ENCODE results near the gene IGFN1.
"Not testable (repeated sequence)": the region's sequence is repeated elsewhere in the genome, so short reads cannot be mapped to it uniquely, and the experiment has no call there.

IGFN1 gene

DNA sequence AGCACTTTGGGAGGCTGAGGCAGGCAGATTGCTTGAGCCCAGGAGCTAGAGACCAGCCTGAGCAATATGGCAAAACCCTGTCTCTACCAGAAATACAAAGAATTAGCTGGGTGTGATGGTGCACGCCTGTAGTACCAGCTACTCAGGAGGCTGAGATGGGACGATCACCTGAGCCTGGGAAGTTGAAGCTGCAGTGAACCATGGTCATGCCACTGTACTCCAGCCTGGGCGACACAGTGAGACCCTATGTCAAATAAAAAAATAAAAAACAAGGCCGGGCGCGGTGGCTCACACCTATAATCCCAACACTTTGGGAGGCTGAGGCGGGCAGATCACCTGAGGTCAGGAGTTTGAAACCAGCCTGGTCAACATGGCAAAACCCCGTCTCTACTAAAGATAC lies 27.6 kb upstream of the IGFN1 start:
- in situ Hi-C loops (cut with HindIII; ENCODE audit: low sequenced_read_pairs): not testable (repeated sequence)

DNA sequence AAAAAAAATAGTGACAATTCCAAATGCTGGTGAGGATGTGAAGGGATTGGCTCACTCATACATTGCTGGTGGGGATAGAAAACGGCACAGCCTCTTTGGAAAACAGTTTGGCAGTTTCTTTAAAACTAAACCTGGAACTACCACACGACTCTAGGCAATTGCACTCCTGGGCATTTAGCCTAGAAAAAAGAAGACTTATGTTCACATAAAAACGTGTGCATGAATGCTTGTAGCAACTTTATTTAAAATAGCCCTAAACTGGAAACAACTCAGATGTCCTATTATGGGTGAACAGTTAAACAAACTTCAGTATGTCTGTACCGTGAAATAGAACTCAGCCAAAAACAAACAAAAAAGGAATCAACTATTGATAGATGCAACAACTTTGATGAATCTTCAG lies 26.9 kb upstream of the IGFN1 start:
- in situ Hi-C loops (cut with HindIII; ENCODE audit: low sequenced_read_pairs): no loop called here

DNA sequence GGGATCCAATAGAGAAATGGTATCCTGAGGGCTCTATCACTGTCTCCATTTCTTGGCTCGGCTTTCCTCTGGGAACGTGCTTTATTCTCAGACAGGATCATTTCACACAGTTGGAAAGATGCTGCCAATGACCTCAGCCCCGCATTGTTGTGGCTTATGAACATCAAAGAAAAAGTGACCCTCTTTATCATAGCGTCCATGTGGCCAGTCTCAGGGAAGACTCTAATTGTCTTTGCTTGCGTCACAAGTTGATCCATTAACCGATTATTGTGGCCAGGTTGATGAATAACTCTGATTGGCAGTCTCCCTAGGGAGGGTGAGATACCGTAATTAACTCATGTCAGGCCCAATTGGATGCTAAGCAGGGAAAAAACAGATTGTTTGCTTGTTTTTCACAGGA lies 26.0 kb upstream of the IGFN1 start:
- in situ Hi-C loops (cut with HindIII; ENCODE audit: low sequenced_read_pairs): no loop called here

DNA sequence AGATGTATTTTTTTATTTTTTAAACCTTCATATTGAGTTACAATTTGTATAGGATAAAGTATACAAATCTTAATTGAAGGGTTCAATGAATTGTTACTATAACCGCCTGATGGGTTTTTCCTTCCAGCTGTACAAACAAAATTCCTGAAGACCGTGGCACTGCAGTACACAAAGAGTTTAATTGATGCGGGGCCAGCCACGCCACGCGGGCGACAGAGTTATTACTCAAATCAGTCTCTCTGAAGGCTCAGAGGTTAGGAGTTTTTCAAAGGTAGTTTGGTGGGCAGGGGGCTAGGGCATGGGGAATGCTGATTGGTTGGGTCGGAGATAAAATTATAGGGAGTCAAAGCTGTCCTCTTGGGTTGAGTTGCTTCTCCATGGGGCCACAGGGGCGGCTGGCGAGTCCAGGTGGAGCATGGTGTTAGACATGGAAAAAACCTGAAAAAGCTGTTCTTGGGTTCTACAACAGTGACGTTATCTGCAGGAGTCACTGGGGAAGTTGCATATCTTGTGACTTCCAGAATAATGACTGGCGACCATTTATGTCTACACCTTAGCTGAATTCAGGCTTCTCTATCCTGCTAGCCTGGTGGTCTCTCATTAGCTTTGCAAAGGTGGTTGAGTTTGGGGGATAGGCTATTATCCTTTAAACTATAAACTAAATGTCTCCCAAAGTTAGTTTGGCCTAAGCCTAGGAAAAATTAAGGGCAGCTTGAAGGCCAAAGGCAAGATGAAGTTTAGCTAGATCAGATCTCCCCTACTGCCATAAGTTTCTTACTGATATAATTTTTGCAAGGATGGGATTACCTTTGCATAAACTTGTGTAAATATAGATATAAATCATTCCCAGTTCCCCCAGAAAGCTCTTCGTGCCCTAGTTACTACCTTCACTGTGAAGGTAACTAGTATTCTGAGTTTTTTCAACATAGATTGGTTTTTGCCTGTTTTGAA lies 23.3 kb upstream of the IGFN1 start:
- in situ Hi-C loops (cut with HindIII; ENCODE audit: low sequenced_read_pairs): no loop called here

DNA sequence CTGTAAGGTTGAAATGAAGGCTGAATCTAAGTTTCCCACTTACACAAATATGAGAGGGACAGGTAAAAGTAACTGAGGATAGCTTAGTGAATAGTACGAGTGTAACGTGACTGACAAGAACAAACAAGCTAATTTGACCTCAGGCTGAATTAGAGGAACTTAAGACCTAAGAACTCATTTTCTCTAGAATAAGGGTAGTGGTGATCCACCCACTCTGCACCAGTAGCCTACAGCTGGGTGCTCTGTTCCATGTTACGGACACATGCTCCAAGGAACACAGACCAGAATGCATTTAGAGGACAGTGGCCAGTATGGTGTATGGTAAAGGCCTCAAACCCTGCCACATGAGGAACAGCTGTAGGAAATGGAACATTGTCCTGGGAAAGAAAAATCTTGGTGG lies 21.4 kb upstream of the IGFN1 start:
- in situ Hi-C loops (cut with HindIII; ENCODE audit: low sequenced_read_pairs): no loop called here

DNA sequence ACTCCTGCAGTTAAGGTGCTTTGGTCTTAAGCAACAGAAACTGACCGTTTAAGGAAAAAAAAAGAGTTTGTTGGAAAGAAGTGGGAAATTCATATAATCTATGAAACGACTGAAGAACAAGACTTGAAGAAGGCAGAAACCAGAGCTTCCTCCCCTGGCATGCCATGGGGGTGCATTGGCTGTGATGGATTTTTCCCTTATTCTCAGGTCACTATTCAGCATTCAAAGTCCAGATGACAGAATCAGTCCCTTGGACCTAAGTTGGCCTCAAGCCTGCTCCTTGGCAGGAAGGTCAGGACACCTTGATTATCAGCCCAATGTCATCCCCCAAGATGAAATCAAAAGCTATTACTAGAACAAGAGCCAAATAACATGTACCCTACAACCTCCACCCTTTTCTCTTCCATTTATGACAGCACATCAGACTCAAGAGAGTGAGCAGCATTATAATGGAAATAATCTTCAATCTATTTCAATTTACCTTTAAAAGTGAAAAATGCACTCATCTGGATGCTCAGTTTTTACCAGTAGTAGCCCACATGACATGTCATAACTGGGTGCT lies 20.6 kb upstream of the IGFN1 start:
- in situ Hi-C loops (cut with HindIII; ENCODE audit: low sequenced_read_pairs): no loop called here

DNA sequence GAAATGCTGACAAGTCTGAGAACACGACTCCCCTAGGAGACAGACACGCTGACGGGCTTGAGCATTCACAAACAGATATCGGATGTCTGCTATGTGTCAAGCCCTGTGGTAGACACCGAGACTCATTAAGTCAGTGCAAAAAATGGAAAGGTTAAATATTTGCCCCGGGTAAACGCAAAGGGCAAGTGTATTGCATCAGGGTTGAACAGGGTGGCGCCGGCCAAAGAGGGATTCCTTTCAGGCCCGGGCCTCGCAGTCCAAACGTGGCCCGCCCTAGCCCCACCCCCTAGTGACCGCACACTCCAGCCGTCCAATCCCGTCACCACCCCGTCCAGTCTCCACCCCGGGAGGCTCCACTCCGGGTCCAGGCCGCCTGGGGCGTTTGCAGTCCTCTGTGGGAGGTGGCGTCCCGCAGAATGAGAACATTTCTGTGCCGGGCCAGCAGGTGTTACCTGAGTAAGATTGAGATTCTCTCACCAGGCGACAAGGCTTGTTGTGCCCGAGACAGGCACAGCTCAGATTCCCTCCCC lies 20.0 kb upstream of the IGFN1 start:
- in situ Hi-C loops (cut with HindIII; ENCODE audit: low sequenced_read_pairs): no loop called here

DNA sequence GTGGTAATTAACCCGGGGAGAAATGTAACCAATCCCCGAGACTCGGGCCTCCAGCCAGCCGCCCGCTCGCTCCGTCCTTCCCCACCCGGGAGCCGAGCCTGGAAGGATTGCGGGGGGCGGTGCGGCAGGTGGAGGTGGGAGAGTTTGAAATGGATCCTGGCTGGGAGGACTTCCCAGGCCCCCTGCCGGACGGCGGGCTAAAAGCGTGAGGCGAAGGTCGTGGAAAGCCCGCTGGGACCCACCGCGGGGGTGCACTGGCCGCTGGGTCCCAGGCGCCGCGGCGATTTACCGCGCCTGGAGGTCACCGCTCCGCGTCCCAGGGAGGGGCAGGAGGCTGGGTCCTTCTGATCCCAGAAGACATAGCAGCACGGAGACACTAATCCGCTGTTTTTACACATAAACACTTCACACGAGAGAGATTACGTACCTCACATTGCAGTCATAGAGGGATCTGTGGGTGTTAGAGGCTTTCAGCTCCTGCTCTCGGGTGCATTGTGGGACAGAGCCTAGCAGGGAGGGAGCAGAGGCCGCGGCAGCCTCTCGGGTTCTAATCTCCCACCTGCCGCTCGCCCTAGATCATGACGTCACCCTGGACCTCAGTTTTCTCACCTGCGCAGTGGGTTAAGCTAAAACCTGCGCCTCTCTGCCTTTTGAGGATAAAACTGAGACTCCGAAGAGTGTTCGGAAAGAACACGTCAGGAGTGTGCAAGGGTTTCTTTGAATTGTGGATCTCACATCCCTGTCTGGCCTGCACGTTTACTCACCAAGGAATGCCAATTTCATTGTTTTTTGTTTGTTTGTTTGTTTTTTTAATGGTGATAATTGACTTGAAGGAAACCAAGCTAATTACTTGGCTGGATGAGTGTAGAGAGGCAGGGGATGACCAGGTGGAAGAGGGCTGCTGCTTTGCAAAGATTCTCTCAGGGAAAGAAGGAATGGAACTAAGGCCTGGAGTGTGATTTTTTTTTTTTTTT lies 19.3 kb upstream of the IGFN1 start:
- in situ Hi-C loops (cut with HindIII; ENCODE audit: low sequenced_read_pairs): no loop called here

DNA sequence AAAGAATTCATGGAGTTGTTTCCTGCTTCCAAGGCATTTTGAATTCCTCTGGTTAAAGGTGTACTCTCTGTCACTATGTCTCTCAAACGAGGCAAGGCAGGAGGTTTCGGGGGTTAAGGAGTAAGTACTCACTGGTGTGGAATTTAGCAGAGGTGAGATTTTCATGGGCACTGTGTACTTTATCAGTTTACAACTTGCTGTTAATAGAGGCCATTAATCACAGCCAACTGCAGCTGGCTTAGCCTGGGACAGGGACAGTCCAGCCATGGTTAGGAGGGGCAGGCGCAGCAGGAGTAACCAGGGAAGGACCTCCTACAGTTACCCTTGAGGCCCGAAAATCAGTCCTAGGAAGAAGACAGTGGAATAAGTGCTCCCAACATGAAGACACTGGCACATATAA lies 18.3 kb upstream of the IGFN1 start:
- in situ Hi-C loops (cut with HindIII; ENCODE audit: low sequenced_read_pairs): no loop called here

DNA sequence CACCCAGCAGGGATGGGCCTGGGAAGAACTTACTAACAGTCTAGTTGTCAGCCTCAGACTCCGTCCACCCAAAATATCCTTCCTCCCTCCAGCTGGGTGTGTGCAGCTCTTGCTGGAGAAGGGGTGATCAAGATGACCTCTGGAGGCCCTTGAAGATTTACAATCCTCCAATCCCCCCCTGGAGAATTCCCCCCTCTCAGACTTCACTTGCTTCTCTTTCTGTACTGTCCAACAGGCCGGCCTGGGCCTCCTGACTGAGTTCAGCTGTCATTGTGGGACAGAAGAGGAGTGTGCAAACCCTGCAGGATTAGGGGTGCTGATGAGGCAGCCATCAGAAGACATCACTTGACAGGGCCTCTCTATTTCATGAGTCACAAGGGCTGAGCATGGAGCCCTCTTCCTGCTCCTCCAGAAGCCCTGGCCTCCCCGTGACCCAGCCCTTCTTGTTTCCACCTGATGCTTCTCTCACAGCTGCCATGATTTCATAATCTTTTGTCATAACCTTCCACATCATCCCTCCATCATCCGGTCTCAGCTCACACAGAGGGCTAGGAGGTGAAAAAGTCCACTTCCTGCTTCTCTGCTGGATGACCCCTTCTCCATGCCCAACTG lies 17.5 kb upstream of the IGFN1 start:
- in situ Hi-C loops (cut with HindIII; ENCODE audit: low sequenced_read_pairs): no loop called here

DNA sequence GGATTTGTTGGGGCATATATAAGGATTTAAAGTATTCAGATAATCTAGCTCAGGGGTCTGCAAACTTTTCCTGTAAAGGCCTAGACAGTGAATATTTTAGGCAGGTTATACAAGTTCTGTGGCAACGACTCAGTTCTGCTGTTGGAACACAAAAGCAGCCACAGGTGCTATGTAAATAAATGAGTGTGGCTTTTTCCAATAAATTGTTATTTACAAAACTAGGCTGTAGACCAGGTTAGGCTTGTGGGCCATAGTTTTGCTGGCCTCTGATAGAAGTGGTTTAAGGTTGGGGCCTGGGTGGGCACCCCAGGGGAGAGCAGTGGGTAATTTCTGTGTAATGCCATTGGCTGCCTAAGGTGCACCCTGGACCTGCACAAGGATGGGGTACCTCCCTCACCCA lies 16.9 kb upstream of the IGFN1 start:
- in situ Hi-C loops (cut with HindIII; ENCODE audit: low sequenced_read_pairs): no loop called here

DNA sequence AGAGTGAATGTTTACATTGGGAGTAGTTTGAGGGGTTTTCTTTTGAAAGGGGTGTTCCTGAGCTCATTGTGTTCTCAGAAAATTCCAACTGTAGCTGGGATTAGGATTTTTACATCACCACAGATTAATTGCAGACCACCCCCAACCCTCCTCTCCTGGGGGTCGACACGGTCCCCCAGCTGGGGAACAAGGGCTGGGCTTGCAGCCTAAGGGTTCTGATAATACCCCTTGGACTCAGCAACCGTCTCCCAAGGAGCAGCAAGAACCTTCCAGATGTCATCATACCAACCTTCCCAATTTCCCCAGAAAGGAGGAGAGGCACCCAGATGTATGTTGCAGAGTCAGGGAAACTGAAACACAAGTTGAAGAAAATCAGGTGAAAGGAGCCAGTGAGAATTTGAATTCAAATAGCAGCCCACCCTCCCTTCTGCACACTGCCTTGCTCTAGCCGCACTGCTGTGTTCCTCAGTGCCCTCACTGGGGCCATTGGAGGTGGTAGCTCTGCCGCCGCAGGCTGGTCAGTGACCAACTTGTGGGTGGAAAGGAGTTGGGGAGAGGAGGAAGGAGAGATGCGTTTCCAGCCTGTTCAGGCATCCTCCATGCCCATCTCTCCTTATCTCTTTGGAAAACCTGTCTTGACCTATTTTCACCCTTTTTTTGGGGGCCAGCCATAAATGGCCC lies 14.7 kb upstream of the IGFN1 start:
- in situ Hi-C loops (cut with HindIII; ENCODE audit: low sequenced_read_pairs): no loop called here

DNA sequence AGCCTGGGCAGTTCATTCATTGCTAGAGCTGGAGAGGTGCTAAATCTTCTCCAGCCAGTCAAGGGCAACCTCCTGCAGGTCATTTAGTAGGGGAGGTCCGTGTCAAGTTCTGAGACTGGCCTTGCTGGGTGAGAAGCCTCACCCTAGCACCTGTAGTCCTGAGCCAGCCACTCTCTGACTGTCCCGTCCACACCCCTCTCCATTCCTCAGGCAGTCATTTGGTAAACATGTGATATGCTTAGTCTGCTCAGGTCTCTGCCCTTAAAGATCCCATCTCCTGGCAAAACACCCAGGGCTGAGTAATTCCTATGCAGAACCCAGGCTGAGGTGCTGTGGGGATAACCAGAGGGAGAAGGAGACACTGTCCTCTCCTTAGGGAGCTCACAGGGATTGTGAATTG lies 13.7 kb upstream of the IGFN1 start:
- in situ Hi-C loops (cut with HindIII; ENCODE audit: low sequenced_read_pairs): no loop called here

DNA sequence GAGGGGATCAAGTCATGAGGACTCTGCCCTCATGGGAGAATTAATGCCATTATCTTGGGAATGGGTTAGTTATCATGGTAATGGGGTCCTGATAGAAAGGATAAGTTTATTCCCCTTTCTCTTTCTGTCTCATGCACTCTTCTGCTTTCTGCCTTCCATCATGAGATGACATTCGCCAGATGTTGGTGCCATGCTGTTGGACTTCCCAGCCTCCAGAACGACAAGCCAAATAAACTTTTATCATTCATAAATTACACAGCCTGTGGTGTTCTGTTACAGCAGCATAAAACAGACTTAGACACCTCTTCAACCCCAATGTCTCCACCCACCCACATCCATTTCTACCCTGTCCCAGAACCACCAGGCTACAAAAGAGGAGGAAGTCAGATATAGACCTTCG lies 11.9 kb upstream of the IGFN1 start:
- in situ Hi-C loops (cut with HindIII; ENCODE audit: low sequenced_read_pairs): no loop called here

DNA sequence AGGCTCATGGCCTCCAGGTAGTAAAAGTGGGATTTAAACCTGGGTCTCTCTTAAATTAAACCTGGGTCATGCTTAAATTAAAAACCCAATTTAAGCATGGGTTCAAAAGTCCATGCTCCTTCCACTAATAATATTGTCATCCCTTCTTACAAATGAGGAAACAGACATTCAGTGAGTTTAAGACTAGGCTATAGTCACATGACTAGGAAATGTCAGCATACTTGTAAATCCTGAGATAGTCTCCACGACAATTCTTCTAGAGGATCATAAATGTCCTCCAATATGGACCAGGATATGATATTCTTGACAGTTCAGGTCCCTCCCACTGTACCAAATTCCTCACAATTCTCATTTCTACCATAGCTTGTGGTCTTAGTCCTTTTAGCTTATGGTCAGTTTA lies 10.5 kb upstream of the IGFN1 start:
- in situ Hi-C loops (cut with HindIII; ENCODE audit: low sequenced_read_pairs): loop anchor here (5.0 kb wide), 2 partner anchors 47 to 87 kb away; no protein-coding TSS in a partner anchor

DNA sequence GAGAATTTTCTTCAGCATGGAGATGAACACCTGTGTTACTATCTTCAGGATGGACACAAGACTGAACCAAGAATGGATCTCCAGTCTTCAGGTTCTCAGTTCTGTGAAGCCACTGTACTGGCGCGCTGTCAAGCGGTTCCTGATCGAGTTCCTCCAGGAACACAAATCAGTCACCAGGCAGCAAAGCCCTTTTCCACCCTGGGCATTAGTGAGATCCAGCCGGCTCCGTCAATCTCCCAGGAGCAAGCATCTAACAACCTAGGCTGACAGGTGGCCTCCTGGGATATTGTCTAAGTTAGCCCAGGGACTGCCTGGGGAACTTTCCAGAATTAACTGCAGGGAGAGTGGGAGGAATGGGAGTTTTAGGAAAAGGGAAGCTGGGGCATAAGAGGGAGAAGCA lies 9.7 kb upstream of the IGFN1 start:
- in situ Hi-C loops (cut with HindIII; ENCODE audit: low sequenced_read_pairs): loop anchor here (5.0 kb wide), 2 partner anchors 46 to 86 kb away; no protein-coding TSS in a partner anchor

DNA sequence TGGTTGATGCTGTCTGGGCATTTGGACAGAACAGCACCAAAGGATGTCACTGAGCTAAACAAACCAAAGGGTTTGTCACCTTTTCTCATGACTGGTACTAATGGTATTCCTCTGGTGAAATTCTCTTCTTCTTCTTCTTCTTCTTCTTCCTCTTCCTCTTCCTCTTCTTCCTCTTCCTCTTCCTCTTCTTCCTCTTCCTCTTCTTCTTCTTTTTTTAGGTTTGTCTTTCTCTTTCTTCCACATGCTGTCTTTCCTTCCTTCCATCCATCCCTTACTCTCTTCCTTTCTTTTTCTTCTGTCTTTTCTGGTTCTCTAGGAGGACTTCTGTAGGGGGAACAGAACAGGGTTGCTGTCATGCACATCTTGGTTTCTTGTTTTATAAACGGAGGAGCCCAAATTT lies 9.3 kb upstream of the IGFN1 start:
- in situ Hi-C loops (cut with HindIII; ENCODE audit: low sequenced_read_pairs): loop anchor here (5.0 kb wide), 2 partner anchors 46 to 86 kb away; no protein-coding TSS in a partner anchor

DNA sequence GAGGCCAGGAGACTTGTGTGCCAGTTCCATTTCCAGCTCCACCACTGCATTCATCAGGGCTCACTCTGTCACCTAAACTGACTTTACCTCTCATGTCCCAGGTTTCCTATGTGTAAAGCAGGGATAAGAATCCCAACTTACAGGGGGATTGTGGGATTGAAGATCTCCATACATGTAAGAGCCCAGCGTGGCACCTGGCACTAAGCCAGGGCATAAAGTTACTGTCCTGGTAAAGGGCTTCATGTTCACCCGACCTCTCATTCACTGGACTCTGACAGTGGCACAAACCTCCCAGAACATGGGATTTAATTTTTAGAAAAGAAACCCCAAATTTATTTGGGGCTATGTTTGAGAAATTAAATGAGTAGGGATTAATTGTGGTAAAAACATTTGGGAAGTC lies 8.9 kb upstream of the IGFN1 start:
- in situ Hi-C loops (cut with HindIII; ENCODE audit: low sequenced_read_pairs): loop anchor here (5.0 kb wide), 2 partner anchors 46 to 86 kb away; no protein-coding TSS in a partner anchor

DNA sequence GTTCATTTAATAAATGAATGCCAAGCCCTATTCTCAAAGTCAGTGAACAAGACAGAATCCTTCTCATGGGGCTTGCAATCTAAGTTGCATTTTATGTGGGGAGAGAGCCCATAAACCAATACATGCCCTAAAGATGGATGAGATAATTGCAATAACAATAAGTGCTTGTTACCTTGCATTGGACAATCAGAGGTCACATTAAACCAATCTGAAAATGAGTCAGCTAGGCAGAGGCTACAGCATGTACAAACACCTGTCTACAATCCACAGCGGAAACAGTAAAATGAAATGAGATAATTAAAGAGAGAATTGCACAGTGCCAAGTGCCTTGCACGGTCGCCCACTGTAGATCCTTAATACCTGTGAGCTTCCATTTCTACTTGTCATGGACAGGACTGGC lies 7.4 kb upstream of the IGFN1 start:
- in situ Hi-C loops (cut with HindIII; ENCODE audit: low sequenced_read_pairs): loop anchor here (5.0 kb wide), 2 partner anchors 44 to 84 kb away; no protein-coding TSS in a partner anchor

DNA sequence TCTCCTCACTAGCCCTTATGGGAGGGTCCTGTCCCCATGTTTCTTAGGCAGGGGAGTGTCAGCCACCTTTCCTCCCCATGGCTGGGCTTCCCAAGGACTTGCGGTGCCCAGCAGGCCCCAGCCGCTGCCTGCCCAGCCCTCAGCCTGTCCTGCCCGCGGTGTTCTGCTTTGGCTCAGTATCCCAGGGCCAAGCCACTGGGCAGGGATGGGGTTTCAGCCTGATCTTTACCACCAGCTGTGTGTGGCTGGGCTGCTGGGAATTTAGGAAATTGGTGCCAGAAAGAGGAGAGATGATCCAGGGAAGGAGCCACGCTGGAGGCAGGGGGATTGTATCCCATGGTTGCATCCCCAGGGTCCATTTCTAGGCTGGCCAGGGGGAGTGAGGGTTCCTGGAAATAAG lies 6.9 kb upstream of the IGFN1 start:
- in situ Hi-C loops (cut with HindIII; ENCODE audit: low sequenced_read_pairs): loop anchor here (5.0 kb wide), 2 partner anchors 44 to 84 kb away; no protein-coding TSS in a partner anchor
